Measurements from ENCODE around the gene GIGYF2.

DNA sequence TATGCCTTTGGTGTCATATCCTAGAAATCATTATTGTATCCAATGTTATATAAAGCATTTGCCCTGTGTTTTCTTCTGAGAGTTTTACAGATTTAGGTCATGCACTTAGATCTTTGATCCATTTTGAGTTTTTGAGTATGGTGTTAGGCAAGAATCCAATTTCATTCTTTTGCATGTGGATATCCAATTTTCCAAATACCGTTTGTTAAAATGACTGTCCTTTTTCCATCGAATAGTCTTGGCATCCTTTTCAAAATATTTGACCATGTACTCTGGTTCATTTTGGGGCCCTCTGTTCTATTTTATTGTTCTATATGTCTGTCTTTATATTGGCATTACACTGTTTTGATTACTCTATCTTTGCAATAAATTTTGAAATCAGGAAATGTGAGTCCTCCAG is 103.0 kb downstream of the GIGYF2 start:
- TF ChIP-seq CTCF (IDR thresholded peaks at IDR 0.05) (no peak), POLR2A (IDR thresholded peaks at IDR 0.05) (no peak)
